ENCODE results near the gene KLHL29. TPM values are rescaled to one million over a fixed set of nuclear protein-coding genes. Genes with fewer than 3 reads are reported as not detected.

The KLHL29 gene
- total RNA-seq, 1 experiment from 2014 or later: 43.1 TPM

DNA sequence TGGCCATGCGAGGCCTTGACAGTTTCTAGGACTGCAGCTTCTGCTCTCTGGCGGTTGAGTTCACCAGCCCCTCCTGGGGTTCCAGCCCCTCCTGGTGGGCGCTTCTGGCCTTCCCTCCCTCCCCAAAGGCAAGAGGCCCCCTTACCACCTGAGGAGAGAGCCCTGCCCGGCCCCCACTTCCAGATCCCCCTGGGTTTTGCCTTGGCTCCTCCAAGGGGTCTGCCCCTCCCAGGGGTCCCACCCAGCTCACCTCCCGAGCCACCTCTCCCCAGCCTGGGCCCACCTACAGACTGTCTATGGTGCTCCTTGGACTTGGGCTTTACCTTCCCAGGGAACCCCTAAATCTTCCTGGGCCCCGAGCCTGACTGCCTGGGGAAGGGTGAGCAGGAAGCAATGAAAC is 277.5 kb downstream of the KLHL29 start:
- Mint-ChIP-seq H3K27ac (ENCODE audit: low read depth, unreplicated experiment) (no peak overlapping the region), H3K27me3 (ENCODE audit: insufficient read depth, unreplicated experiment) (no peaks in the 10 kb centered on the region), H3K4me3 (ENCODE audit: unreplicated experiment) (no peak overlapping the region), H3K4me1 (ENCODE audit: insufficient read depth, unreplicated experiment) (no peaks in the 10 kb centered on the region), H3K9me3 (ENCODE audit: unreplicated experiment) (no peaks in the 10 kb centered on the region), H3K36me3 (ENCODE audit: insufficient read depth, unreplicated experiment) (peaks cover 6% of the 10 kb centered on the region)
- ChIA-PET CTCF (interaction anchor here (0.6 kb wide), 1 partner anchor 26 kb away, joined by 3 read pairs; no protein-coding TSS in a partner anchor), POLR2A (no interaction called here)
- TF ChIP-seq CTCF (IDR thresholded peaks at IDR 0.05; ENCODE audit: unreplicated experiment): no peak
- intact Hi-C loops (cut with micrococcal nuclease): no loop called here
- DNase-seq (ENCODE audit: unreplicated experiment): no peak
- BruUV-seq (replicated peaks): no TSS peak

GRCh38 chr2:23662941-23663920 is 278.3 kb downstream of the KLHL29 start:
- TF ChIP-seq CTCF (IDR thresholded peaks at IDR 0.05; ENCODE audit: unreplicated experiment): no peak
- H3K9me3 Mint-ChIP-seq (ENCODE audit: unreplicated experiment): no peaks in the 10 kb centered on the region
- no peak overlapping the region for H3K27ac Mint-ChIP-seq (ENCODE audit: low read depth, unreplicated experiment)
- H3K27me3 Mint-ChIP-seq (ENCODE audit: insufficient read depth, unreplicated experiment): no peaks in the 10 kb centered on the region
- H3K36me3 Mint-ChIP-seq (ENCODE audit: insufficient read depth, unreplicated experiment): peaks cover 6% of the 10 kb centered on the region
- intact Hi-C loops (cut with micrococcal nuclease): no loop called here
- ChIA-PET POLR2A (no interaction called here), CTCF (interaction anchor here (0.6 kb wide), 1 partner anchor 301 kb away, joined by 3 read pairs; no protein-coding TSS in a partner anchor)
- no peaks in the 10 kb centered on the region for H3K4me1 Mint-ChIP-seq (ENCODE audit: insufficient read depth, unreplicated experiment)
- DNase-seq (ENCODE audit: unreplicated experiment): no peak
- BruUV-seq (replicated peaks): no TSS peak
- no peak overlapping the region for H3K4me3 Mint-ChIP-seq (ENCODE audit: unreplicated experiment)

DNA sequence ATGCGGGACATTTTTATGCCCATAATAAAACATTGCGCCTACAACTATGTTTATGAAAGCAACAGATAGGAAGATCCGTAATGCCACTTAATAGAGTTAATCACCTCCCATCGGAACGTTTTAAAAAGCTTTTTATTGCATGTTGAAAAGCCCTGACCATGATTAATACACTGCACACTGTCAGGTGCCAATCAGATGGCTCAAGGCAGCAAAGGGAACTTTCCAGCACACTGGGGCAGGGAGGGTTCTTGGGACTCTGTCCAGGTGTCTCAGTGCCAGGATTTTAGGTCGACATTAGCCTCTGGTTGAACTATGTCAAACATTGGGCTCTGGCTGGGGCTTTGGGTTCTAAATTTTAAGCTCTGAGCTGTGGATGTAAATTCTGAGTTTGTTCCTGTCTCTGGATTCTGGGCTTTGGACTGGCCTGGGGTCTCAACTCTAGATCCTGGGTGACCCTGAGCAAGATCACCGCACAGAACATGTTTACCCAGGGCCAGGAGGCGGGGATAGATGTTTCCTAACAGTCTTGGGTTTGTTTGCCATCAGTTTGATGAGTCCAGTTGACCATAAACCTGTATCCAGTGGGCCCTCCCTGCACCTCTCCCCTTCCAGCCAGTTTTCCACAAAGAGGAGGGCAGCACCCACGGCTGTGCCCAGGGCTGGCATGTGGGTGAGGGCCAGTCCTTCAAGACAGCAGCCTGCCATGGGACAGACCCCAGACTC is 279.2 kb downstream of the KLHL29 start:
- no peak overlapping the region for H3K4me3 Mint-ChIP-seq (ENCODE audit: unreplicated experiment)
- H3K27ac Mint-ChIP-seq (ENCODE audit: low read depth, unreplicated experiment): no peak overlapping the region

More for the DNA sequence above, 279.2 kb downstream of the KLHL29 start:
- POLR2A ChIA-PET: no interaction called here
- BruUV-seq (replicated peaks): no TSS peak
- TF ChIP-seq CTCF (IDR thresholded peaks at IDR 0.05; ENCODE audit: unreplicated experiment): no peak
- no peak for DNase-seq (ENCODE audit: unreplicated experiment)
- Mint-ChIP-seq H3K4me1 (ENCODE audit: insufficient read depth, unreplicated experiment) (peaks cover 4% of the 10 kb centered on the region), H3K9me3 (ENCODE audit: unreplicated experiment) (no peaks in the 10 kb centered on the region), H3K36me3 (ENCODE audit: insufficient read depth, unreplicated experiment) (peaks cover 6% of the 10 kb centered on the region), H3K27me3 (ENCODE audit: insufficient read depth, unreplicated experiment) (no peaks in the 10 kb centered on the region)
- CTCF ChIA-PET: no interaction called here
- intact Hi-C loops (cut with micrococcal nuclease): no loop called here
